ENCODE results near the gene PARD3. TPM values are rescaled to one million over a fixed set of nuclear protein-coding genes. Genes with fewer than 3 reads are reported as not detected.

PARD3 gene
- total RNA-seq, 1 experiment from 2014 or later = 51.8 TPM

- no peaks in the 10 kb centered on the region for H3K27me3 Mint-ChIP-seq (ENCODE audit: low read depth)
- H3K4me3 Mint-ChIP-seq = no peak overlapping the region
- no peak for TF ChIP-seq TEAD4 (CRISPR knock-in tag; IDR thresholded peaks at IDR 0.05)
- no peak for TF ChIP-seq E2F1 (CRISPR knock-in tag; IDR thresholded peaks at IDR 0.05)
- no peak for TF ChIP-seq FOXK1 (CRISPR knock-in tag; IDR thresholded peaks at IDR 0.05)
- TF ChIP-seq FOXJ3 (CRISPR knock-in tag; IDR thresholded peaks at IDR 0.05; ENCODE audit: borderline replicate concordance) = no peak
- no peak for TF ChIP-seq EMX1 (CRISPR knock-in tag; IDR thresholded peaks at IDR 0.05)
- no peak for TF ChIP-seq PRDM15 (CRISPR knock-in tag; IDR thresholded peaks at IDR 0.05)
- TF ChIP-seq FOXP1 (CRISPR knock-in tag; IDR thresholded peaks at IDR 0.05; ENCODE audit: borderline replicate concordance) = no peak
- H3K9me3 Mint-ChIP-seq = no peaks in the 10 kb centered on the region
- POLR2A ChIA-PET = no interaction called here
- CTCF ChIA-PET = interaction anchor here (0.6 to 2.1 kb wide), 58 partner anchors 8 to 627 kb away, joined by 3 to 36 read pairs (median 5); partner anchors contain the start of gene PARD3
- H3K4me1 Mint-ChIP-seq = peaks cover 34% of the 10 kb centered on the region
- no peaks in the 10 kb centered on the region for H3K36me3 Mint-ChIP-seq
- peak overlapping the region; percentile 36; the same call in 1 of the 2 replicates for H3K27ac Mint-ChIP-seq
- ATAC-seq (no peak), DNase-seq (ENCODE audit: low spot score) (no peak)
Measured at GRCh38 chr10:34731885-34732701, 83.0 kb downstream of the PARD3 start.

- DNase-seq (ENCODE audit: low spot score) (no peak), ATAC-seq (no peak)
- Mint-ChIP-seq H3K4me1 (peaks cover 35% of the 10 kb centered on the region), H3K27ac (no peak overlapping the region), H3K4me3 (no peak overlapping the region), H3K27me3 (ENCODE audit: low read depth) (no peaks in the 10 kb centered on the region), H3K36me3 (no peaks in the 10 kb centered on the region), H3K9me3 (no peaks in the 10 kb centered on the region)
- ChIA-PET CTCF (no interaction called here), POLR2A (no interaction called here)
- TF ChIP-seq ZNF281 (CRISPR knock-in tag; IDR thresholded peaks at IDR 0.05) = no peak
- TF ChIP-seq STAT6 (CRISPR knock-in tag; conservative IDR thresholded peaks at IDR 0.05; ENCODE audit: low read depth) = no peak
- TF ChIP-seq TP53 (CRISPR knock-in tag; IDR thresholded peaks at IDR 0.05) = no peak
- TF ChIP-seq ZNF317 (CRISPR knock-in tag; IDR thresholded peaks at IDR 0.05; ENCODE audit: borderline replicate concordance, low read depth) = no peak
- TF ChIP-seq ZNF532 (CRISPR knock-in tag; IDR thresholded peaks at IDR 0.05; ENCODE audit: borderline replicate concordance) = no peak
- no peak for TF ChIP-seq E2F1 (CRISPR knock-in tag; IDR thresholded peaks at IDR 0.05)
- TF ChIP-seq ZNF232 (CRISPR knock-in tag; IDR thresholded peaks at IDR 0.05) = no peak
- TF ChIP-seq E2F5 (CRISPR knock-in tag; IDR thresholded peaks at IDR 0.05) = no peak
Measured at GRCh38 chr10:34731213-34731612, 83.9 kb downstream of the PARD3 start.
